ENCODE data around the gene RPS27. TPM values are rescaled to one million over a fixed set of nuclear protein-coding genes. Genes with fewer than 3 reads are reported as not detected.

Gene RPS27
- total RNA-seq, 1 donor from 2014 or later, result 2,370 TPM

DNA sequence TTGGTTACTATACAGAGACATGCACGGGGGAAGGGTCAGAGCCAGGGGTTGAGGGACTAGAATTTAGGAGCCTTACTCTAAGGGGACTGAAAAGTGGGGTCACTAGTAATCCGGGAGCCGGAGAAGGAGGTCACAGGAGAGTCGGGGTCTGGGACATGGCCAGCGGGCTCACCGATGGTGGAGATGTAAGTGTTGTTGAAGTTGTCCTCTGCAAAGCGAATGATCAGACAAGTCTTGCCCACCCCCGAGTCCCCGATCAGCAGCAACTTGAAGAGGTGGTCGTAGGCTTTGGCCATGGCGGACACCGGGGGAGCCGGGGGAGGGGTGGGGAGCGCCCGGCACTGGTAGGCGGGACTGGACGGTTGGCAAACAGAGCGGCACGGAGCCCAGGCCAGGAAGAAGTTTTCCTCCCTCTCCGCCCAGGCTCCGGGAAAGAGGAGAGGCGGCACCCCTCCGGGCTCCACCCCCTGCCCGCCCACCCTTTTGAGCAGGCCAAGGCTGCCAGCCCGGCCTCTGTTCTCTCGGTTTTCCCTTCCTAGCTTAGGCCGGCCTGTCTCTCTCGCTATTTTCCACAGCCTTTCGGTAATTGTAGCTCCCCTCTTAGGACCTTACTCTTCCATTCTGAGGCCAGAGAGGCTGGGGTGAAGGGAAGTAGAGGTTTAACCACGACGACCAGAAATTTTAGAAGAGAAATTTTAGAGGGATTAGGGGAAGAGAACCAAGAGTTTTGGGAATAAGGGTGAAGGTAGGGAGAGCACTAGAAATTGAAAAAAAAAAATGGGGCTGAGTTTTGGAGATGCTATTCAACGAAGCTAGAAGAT, 4.4 kb upstream of the RPS27 start, which contains the start of gene RAB13:
TSS of gene RAB13 (minus strand) at position 399 of the 821 bp plus-strand sequence. CDS start at position 296, 103 bp downstream.
- TF ChIP-seq, protein P1, sequence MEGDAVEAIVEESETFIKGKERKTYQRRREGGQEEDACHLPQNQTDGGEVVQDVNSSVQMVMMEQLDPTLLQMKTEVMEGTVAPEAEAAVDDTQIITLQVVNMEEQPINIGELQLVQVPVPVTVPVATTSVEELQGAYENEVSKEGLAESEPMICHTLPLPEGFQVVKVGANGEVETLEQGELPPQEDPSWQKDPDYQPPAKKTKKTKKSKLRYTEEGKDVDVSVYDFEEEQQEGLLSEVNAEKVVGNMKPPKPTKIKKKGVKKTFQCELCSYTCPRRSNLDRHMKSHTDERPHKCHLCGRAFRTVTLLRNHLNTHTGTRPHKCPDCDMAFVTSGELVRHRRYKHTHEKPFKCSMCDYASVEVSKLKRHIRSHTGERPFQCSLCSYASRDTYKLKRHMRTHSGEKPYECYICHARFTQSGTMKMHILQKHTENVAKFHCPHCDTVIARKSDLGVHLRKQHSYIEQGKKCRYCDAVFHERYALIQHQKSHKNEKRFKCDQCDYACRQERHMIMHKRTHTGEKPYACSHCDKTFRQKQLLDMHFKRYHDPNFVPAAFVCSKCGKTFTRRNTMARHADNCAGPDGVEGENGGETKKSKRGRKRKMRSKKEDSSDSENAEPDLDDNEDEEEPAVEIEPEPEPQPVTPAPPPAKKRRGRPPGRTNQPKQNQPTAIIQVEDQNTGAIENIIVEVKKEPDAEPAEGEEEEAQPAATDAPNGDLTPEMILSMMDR (conservative IDR thresholded peaks at IDR 0.05), result no peak
- Mint-ChIP-seq H3K9me3 (peaks cover 4% of the 10 kb centered on the region), H3K27ac (peak within 1 kb of the TSS; percentile 94), H3K4me3 (peak within 1 kb of the TSS; percentile 97), H3K4me1 (ENCODE audit: unreplicated experiment) (peaks cover 27% of the 10 kb centered on the region), H3K27me3 (no peaks in the 10 kb centered on the region), H3K36me3 (peaks cover 16% of the 10 kb centered on the region)
- peak; percentile 80 for DNase-seq (ENCODE audit: extremely low spot score, unreplicated experiment)

DNA sequence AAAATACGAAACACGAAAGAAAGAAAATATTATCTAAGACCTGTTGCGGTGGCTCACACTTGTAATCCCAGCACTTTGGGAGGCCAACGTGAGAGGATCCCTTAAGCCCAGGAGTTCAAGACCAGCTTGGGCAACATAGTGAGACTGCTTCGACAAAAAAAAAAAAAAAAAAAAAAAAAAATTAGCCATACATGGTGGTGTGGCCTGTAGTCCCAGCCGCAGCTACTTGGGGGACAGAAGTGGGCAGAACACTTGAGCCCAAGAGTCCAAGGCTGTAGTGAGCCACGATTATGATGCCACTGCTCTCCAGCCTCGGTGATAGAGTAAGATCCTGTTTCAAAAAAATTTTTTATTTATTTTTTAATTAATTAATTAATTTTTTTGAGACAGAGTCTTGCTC, 2.9 kb upstream of the RPS27 start:
- H3K27me3 Mint-ChIP-seq, result no peaks in the 10 kb centered on the region
- TF ChIP-seq, protein P1 (conservative IDR thresholded peaks at IDR 0.05), result no peak
- H3K9me3 Mint-ChIP-seq, result peaks cover 4% of the 10 kb centered on the region
- no peak overlapping the region for H3K4me3 Mint-ChIP-seq
- H3K36me3 Mint-ChIP-seq, result peaks cover 25% of the 10 kb centered on the region
- H3K4me1 Mint-ChIP-seq (ENCODE audit: unreplicated experiment), result peaks cover 39% of the 10 kb centered on the region
- DNase-seq (ENCODE audit: extremely low spot score, unreplicated experiment), result no peak
- peak overlapping the region; percentile 94 for H3K27ac Mint-ChIP-seq

DNA sequence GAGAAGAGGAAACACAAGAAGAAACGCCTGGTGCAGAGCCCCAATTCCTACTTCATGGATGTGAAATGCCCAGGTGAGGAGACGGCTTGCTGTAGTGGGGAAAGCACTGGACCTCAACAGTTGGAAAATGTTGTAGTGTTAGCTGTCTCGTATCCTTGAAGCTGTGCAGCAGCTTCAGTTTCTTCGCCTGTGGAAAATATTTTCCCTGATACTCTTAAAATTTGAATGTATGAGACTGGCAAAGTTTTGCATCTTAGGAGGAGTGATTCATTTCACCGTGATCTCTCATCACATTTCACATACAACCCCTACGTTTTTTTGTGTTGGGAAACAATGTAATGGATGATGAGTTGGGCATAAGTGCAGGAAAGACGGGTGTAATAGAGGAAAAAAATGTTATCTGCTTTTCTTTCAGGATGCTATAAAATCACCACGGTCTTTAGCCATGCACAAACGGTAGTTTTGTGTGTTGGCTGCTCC, 629 bp downstream of the RPS27 start:
- peak overlapping the region; percentile 96 for H3K4me3 Mint-ChIP-seq
- peaks cover 31% of the 10 kb centered on the region for H3K4me1 Mint-ChIP-seq (ENCODE audit: unreplicated experiment)
- peak overlapping the region; percentile 95 for H3K27ac Mint-ChIP-seq
- no peak for DNase-seq (ENCODE audit: extremely low spot score, unreplicated experiment)
- TF ChIP-seq, protein P1 (conservative IDR thresholded peaks at IDR 0.05), result no peak
- peaks cover 4% of the 10 kb centered on the region for H3K9me3 Mint-ChIP-seq
- H3K27me3 Mint-ChIP-seq, result no peaks in the 10 kb centered on the region
- peaks cover 33% of the 10 kb centered on the region for H3K36me3 Mint-ChIP-seq

DNA sequence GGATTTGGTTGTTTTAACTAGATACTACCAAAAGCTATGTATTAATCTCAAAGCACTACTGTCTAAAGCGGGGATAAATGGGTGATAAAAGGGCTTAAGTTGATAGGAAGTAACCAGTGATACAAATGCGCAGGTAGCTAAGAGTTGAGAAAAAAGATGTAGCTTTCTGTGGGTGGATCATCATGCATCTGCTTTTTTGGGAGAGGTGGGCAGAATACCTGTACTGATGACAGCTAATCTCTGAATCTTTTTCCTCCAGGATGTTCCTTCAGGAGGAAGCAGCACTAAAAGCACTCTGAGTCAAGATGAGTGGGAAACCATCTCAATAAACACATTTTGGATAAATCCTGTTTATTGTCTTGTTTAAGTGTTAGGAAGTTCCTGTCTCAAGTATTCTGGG, 1.2 kb downstream of the RPS27 start:
- Mint-ChIP-seq H3K36me3 (peaks cover 33% of the 10 kb centered on the region), H3K9me3 (peaks cover 4% of the 10 kb centered on the region), H3K4me1 (ENCODE audit: unreplicated experiment) (peaks cover 25% of the 10 kb centered on the region), H3K4me3 (peak overlapping the region; percentile 96), H3K27me3 (no peaks in the 10 kb centered on the region), H3K27ac (peak overlapping the region; percentile 95)
- TF ChIP-seq, protein P1 (conservative IDR thresholded peaks at IDR 0.05), result no peak
- DNase-seq (ENCODE audit: extremely low spot score, unreplicated experiment), result no peak

DNA sequence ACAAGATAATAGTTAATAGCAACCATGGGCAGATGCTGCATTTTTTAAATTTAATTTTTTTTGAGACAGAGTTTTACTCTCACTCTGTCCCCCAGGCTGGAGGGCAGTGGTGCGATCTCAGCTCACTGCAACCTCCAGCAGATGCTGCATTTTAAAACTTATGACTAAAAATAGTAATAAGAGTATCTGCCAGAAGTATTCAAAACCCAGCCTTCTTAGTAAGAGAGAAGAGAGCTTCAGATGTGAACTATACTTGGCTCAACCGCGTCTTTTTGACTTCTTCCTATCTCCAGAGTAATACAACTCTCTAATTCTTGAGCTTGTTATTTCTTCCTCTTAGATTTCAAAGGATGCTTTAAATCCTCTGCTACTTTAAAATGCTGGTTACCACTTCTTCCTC, 4.6 kb downstream of the RPS27 start:
- Mint-ChIP-seq H3K27ac (peak overlapping the region; percentile 32), H3K4me3 (peak overlapping the region; percentile 26), H3K9me3 (peaks cover 3% of the 10 kb centered on the region), H3K4me1 (ENCODE audit: unreplicated experiment) (peaks cover 22% of the 10 kb centered on the region), H3K36me3 (peaks cover 33% of the 10 kb centered on the region), H3K27me3 (no peaks in the 10 kb centered on the region)
- TF ChIP-seq, protein P1 (conservative IDR thresholded peaks at IDR 0.05), result no peak
- no peak for DNase-seq (ENCODE audit: extremely low spot score, unreplicated experiment)
